ENCODE data around the gene KMT2E.

DNA sequence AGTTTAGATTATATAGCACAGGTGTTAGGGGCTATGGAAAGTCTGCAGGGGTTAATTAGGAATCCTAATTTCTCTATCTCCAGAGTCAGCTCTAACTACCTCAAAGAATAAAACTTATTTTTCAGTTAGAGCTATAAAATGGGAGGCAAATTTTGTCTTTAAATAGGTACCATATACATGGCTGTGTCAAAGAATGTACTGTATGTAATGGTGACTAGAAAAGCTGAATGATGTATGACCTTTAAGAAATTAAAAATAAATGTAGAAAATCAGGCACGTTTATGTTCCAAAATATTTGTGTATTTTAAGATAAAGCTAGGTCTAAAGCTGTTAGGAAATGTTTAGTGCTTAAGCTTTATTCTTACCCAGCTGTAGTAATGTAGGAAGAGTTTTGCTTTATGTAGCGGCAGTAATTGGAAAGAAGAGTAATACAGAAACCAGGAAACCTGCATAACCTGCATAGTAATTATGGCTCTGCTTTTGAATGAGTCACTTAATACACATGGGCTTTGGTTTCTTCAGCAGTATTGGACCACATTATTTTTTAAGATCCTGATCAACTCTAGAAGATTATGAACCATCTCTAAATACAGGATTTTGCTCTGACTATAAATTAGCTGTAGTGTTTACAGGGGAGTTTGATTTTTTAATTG is 85.0 kb downstream of the KMT2E start:
- TF ChIP-seq, protein P1, sequence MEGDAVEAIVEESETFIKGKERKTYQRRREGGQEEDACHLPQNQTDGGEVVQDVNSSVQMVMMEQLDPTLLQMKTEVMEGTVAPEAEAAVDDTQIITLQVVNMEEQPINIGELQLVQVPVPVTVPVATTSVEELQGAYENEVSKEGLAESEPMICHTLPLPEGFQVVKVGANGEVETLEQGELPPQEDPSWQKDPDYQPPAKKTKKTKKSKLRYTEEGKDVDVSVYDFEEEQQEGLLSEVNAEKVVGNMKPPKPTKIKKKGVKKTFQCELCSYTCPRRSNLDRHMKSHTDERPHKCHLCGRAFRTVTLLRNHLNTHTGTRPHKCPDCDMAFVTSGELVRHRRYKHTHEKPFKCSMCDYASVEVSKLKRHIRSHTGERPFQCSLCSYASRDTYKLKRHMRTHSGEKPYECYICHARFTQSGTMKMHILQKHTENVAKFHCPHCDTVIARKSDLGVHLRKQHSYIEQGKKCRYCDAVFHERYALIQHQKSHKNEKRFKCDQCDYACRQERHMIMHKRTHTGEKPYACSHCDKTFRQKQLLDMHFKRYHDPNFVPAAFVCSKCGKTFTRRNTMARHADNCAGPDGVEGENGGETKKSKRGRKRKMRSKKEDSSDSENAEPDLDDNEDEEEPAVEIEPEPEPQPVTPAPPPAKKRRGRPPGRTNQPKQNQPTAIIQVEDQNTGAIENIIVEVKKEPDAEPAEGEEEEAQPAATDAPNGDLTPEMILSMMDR (IDR thresholded peaks at IDR 0.05; ENCODE audit: insufficient read depth, low read depth, low read length), result no peak
- TF ChIP-seq EZH2 (IDR thresholded peaks at IDR 0.05; ENCODE audit: insufficient read depth, low read length), result no peak
